Measurements from ENCODE around the gene SMARCA4.

- TF ChIP-seq CTCF (IDR thresholded peaks at IDR 0.05) (no peak), POLR2A (IDR thresholded peaks at IDR 0.05) (no peak)
Measured at GRCh38 chr19:11108746-11109145, 147.9 kb downstream of the SMARCA4 start.

All from testis (tissue), 2 donors.